Activated T-helper 2 cell treated with anti-CD3 and anti-CD28 coated beads, Interferon-gamma antibody, Interleukin-2, Interleukin-4, amounts not matched to agents 10 μg/mL and 5 μg/mL and 100 μg/mL, durations not matched to agents 14 hours and 24 hours and 36 hours (primary cell): ENCODE measurements around the gene TMEM214. TPM values are rescaled to one million over a fixed set of nuclear protein-coding genes. Genes with fewer than 3 reads are reported as not detected.
A peak's percentile ranks its signal among the peaks of the same experiment; 100 is the strongest.

Experiments used
- DNase-seq: peaks from one replicate; pipeline ENCODE4 v3.0.0; 2021; ENCODE audit warnings: low spot score
- H3K27ac Mint-ChIP-seq: one replicate; pipeline ENCODE4 v1.8.0; 2021; ENCODE audit warnings: mixed read lengths
- H3K27me3 Mint-ChIP-seq: one replicate; pipeline ENCODE4 v1.8.0; 2021; ENCODE audit warnings: low read depth, mixed read lengths
- H3K36me3 Mint-ChIP-seq: one replicate; pipeline ENCODE4 v1.8.0; 2021; ENCODE audit warnings: low read depth, mixed read lengths
- H3K4me1 Mint-ChIP-seq: one replicate; pipeline ENCODE4 v1.8.0; 2021; ENCODE audit warnings: low read depth, mixed read lengths
- H3K4me3 Mint-ChIP-seq: one replicate; pipeline ENCODE4 v1.8.0; 2021; ENCODE audit warnings: low read depth, mild to moderate bottlenecking, moderate library complexity, mixed read lengths
- H3K9me3 Mint-ChIP-seq: one replicate; pipeline ENCODE4 v1.8.0; 2021; ENCODE audit warnings: mixed read lengths
- intact Hi-C: fragments of 100-400 bp; cut with micrococcal nuclease; formaldehyde crosslinking; loops from one replicate; pipeline ENCODE4 v1.15.1; 2023
- total RNA-seq: library from RNA; stranded (reverse); gene quantifications from 2 replicates; pipeline ENCODE4 v1.2.3, GENCODE V29; 2022

The TMEM214 gene
- total RNA-seq, 1 donor from 2014 or later, result 102 TPM

DNA sequence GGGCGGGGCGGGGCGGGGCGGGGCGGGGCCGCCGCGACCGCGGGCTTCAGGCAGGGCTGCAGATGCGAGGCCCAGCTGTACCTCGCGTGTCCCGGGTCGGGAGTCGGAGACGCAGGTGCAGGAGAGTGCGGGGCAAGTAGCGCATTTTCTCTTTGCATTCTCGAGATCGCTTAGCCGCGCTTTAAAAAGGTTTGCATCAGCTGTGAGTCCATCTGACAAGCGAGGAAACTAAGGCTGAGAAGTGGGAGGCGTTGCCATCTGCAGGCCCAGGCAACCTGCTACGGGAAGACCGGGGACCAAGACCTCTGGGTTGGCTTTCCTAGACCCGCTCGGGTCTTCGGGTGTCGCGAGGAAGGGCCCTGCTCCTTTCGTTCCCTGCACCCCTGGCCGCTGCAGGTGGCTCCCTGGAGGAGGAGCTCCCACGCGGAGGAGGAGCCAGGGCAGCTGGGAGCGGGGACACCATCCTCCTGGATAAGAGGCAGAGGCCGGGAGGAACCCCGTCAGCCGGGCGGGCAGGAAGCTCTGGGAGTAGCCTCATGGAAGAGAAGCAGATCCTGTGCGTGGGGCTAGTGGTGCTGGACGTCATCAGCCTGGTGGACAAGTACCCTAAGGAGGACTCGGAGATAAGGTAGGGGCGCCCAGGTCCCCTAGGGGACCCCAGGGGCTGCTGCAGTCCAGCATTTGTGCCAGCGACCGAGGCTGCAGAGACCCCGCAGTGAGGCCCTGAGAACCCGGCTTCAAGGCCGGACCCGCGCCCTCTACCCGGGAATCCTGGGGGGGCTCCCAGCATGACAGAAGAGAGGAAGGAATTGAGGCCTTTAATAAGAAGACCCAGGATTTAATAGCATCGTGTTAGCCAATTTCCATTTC, 54.2 kb downstream of the TMEM214 start, which contains the start of gene KHK:
TSS of gene KHK (plus strand) at position 49 of the 870 bp plus-strand sequence. CDS start at position 537, 488 bp downstream.
- Mint-ChIP-seq H3K27me3 (no peaks in the 10 kb centered on the region), H3K27ac (peak within 1 kb of the TSS; percentile 71), H3K4me1 (peaks cover 16% of the 10 kb centered on the region), H3K36me3 (no peaks in the 10 kb centered on the region), H3K4me3 (peak within 1 kb of the TSS; percentile 90), H3K9me3 (no peaks in the 10 kb centered on the region)
- intact Hi-C loops, result loop anchor here (1.0 to 10.0 kb wide), 5 partner anchors 16 to 125 kb away; partner anchors contain the start of genes ATRAID, OST4, PREB and SLC5A6
- DNase-seq, result no peak

DNA sequence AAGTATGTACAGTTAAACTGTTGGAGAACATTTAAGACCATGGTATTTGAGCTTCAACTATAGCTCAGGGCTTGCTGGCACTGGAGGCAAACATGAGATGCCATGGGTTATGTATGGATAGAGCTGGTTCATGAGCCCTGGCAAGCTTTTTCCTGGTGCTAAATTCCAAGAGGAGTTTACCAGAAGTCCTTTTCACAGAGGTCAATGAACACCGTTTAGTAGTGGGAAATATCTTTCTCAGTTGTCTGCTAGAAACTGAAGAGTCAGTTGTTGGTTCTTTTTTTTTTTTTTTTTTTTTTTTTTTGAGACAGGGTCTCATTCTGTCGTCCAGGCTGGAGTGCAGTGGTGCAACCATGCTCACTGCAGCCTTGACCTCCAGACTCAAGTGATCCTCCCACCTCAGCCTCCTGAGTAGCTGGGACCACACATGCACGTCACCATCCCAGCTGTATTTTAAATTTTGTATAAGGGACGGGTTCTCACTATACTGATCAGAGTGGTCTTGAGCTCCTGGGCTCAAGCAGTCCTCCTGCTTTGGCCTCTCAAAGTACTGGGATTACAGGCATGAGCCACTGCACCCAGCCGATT, 55.2 kb downstream of the TMEM214 start:
- Mint-ChIP-seq H3K27me3 (no peaks in the 10 kb centered on the region), H3K4me1 (peaks cover 16% of the 10 kb centered on the region), H3K4me3 (peak overlapping the region; percentile 58), H3K36me3 (no peaks in the 10 kb centered on the region), H3K27ac (no peak overlapping the region), H3K9me3 (no peaks in the 10 kb centered on the region)
- intact Hi-C loops, result loop anchor here (2.0 to 10.0 kb wide), 3 partner anchors 47 to 124 kb away; partner anchors contain the start of genes ATRAID, PREB and SLC5A6
- no peak for DNase-seq

DNA sequence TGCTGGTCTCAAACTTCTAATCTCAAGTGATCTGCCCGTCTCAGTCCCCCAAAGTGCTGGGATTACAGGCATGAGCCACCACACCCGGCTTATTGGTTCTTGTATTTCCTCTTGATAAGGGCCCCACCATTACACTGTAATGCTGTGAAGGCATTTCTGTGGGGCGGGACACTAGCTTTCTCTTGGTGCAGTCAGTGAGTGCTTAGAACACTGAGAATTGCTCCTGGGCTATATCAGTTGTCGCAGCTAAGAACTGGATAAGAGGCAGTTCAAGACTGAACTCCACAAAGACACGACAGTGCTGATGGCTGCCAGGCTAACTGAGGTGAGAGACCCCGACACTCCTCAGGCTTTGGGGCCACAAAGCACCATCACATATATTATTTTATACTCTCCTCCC, 55.9 kb downstream of the TMEM214 start:
- no peak overlapping the region for H3K27ac Mint-ChIP-seq
- H3K36me3 Mint-ChIP-seq, result no peaks in the 10 kb centered on the region
- peaks cover 16% of the 10 kb centered on the region for H3K4me1 Mint-ChIP-seq
- no peak for DNase-seq
- intact Hi-C loops, result loop anchor here (5.0 to 10.0 kb wide), 2 partner anchors 124 kb away; partner anchors contain the start of genes ATRAID and SLC5A6
- H3K9me3 Mint-ChIP-seq, result no peaks in the 10 kb centered on the region
- H3K4me3 Mint-ChIP-seq, result no peak overlapping the region
- no peaks in the 10 kb centered on the region for H3K27me3 Mint-ChIP-seq

DNA sequence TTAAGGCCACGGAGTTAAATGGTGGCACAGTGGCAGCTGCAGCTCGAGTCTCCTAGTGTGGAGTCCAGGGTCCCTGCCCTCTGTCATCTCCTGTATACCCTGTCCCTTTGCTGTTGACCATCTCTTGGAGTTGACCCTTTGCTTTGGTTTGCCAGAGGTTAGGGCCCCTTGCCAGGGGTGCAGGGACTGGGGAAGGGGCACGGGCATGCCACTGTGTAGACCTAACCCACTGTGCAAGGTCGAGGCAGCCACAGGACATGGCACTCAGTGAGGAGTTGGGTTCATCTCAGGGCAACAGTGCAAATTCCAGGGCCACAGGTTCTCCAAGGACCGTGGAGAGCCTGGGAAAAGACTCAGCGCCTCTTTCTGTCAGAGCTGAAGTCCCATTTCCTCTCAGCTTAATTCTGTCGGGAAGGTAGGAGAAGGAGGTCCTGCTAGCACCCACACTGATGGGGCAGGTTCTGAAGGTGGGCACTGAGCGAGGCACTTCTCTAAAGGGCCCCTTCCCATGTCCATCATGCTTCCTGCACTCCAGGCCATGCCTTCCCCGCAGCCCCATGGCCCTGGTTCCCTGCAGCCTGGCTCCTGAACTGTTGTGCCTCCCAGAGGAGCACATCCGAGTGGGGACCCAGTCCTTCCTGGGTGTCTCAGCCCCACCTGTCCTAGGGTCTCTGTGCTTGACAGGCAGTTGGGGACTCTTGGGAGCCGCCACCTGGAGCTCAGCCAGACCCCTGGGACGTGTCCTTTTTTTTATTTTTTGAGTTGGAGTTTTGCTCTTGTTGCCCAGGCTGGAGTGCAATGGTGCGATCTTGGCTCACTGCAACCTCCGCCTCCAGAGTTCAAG, 56.6 kb downstream of the TMEM214 start:
- no peak overlapping the region for H3K4me3 Mint-ChIP-seq

More for the DNA sequence above, 56.6 kb downstream of the TMEM214 start:
- Mint-ChIP-seq H3K9me3 (no peaks in the 10 kb centered on the region), H3K36me3 (no peaks in the 10 kb centered on the region), H3K4me1 (peaks cover 14% of the 10 kb centered on the region), H3K27ac (no peak overlapping the region), H3K27me3 (no peaks in the 10 kb centered on the region)
- DNase-seq, result no peak
- intact Hi-C loops, result loop anchor here (5.0 to 10.0 kb wide), 2 partner anchors 123 to 125 kb away; partner anchors contain the start of genes ATRAID and SLC5A6

Other genes starting within 250 kb of the TMEM214 start
- gene CENPA, start 246.9 kb upstream of the TMEM214 start, total RNA-seq, result 24.3 and 27.3 TPM in 2 replicates
- 0.05 TPM in 1 of 2 replicates, not detected in the other for gene DPYSL5, start 184.8 kb upstream of the TMEM214 start, total RNA-seq
- gene MAPRE3, start 62.3 kb upstream of the TMEM214 start, total RNA-seq, result 1.8 and 2.2 TPM in 2 replicates
- 12.5 and 13.8 TPM in 2 replicates for gene AGBL5, start 18.7 kb downstream of the TMEM214 start, total RNA-seq
- gene OST4, start 38.7 kb downstream of the TMEM214 start, total RNA-seq, result 330 and 341 TPM in 2 replicates
- 0.87 and 0.94 TPM in 2 replicates for gene EMILIN1, start 45.6 kb downstream of the TMEM214 start, total RNA-seq
- 12.3 and 13.4 TPM in 2 replicates for gene KHK, start 53.8 kb downstream of the TMEM214 start, total RNA-seq
- 8.1 and 9.0 TPM in 2 replicates for gene CGREF1, start 86.2 kb downstream of the TMEM214 start, total RNA-seq
- gene ABHD1, start 90.8 kb downstream of the TMEM214 start, total RNA-seq, result 1.2 and 1.5 TPM in 2 replicates
- gene PREB, start 101.7 kb downstream of the TMEM214 start, total RNA-seq, result 79.8 and 82.6 TPM in 2 replicates
- gene PRR30, start 106.4 kb downstream of the TMEM214 start, total RNA-seq, result not detected in 2 replicates
- gene TCF23, start 116.0 kb downstream of the TMEM214 start, total RNA-seq, result not detected in 2 replicates
- gene ATRAID, start 179.1 kb downstream of the TMEM214 start, total RNA-seq, result 107 and 114 TPM in 2 replicates
- gene SLC5A6, start 179.3 kb downstream of the TMEM214 start, total RNA-seq, result 70.7 and 73.9 TPM in 2 replicates
- gene CAD, start 184.4 kb downstream of the TMEM214 start, total RNA-seq, result 141 and 146 TPM in 2 replicates
- 1.7 and 1.9 TPM in 2 replicates for gene SLC30A3, start 230.1 kb downstream of the TMEM214 start, total RNA-seq
- gene DNAJC5G, start 242.5 kb downstream of the TMEM214 start, total RNA-seq, result not detected in 2 replicates
- 0.21 and 0.25 TPM in 2 replicates for gene TRIM54, start 249.5 kb downstream of the TMEM214 start, total RNA-seq